ENCODE results near the gene PAK6.

Gene PAK6

GRCh38 chr15:40293006-40293405 is 54.1 kb downstream of the PAK6 start:
- DNase-seq (ENCODE audit: low read depth, low spot score): no peak
- H3K4me3 ChIP-seq (ENCODE audit: low read depth, low read length): no peak overlapping the region
- no peak for TF ChIP-seq CTCF (IDR thresholded peaks at IDR 0.05; ENCODE audit: low read depth, low read length)
- in situ Hi-C loops (cut with HindIII; ENCODE audit: low sequenced_read_pairs): loop anchor here (25.0 kb wide), 1 partner anchor 119 kb away; the partner anchor contains the start of gene IVD

GRCh38 chr15:40293905-40294895 is 55.3 kb downstream of the PAK6 start:
- H3K4me3 ChIP-seq (ENCODE audit: low read depth, low read length): no peak overlapping the region
- TF ChIP-seq CTCF (IDR thresholded peaks at IDR 0.05; ENCODE audit: low read depth, low read length): no peak
- no peak for DNase-seq (ENCODE audit: low read depth, low spot score)
- in situ Hi-C loops (cut with HindIII; ENCODE audit: low sequenced_read_pairs): loop anchor here (25.0 kb wide), 1 partner anchor 118 kb away; the partner anchor contains the start of gene IVD

- TF ChIP-seq CTCF (IDR thresholded peaks at IDR 0.05; ENCODE audit: low read depth, low read length): no peak
- no peak for DNase-seq (ENCODE audit: low read depth, low spot score)
- in situ Hi-C loops (cut with HindIII; ENCODE audit: low sequenced_read_pairs): loop anchor here (25.0 kb wide), 1 partner anchor 117 kb away; the partner anchor contains the start of gene IVD
- no peak overlapping the region for H3K4me3 ChIP-seq (ENCODE audit: low read depth, low read length)
Measured at GRCh38 chr15:40295297-40295696, 56.4 kb downstream of the PAK6 start.

- in situ Hi-C loops (cut with HindIII; ENCODE audit: low sequenced_read_pairs): loop anchor here (25.0 kb wide), 1 partner anchor 116 kb away; the partner anchor contains the start of gene IVD
- no peak for TF ChIP-seq CTCF (IDR thresholded peaks at IDR 0.05; ENCODE audit: low read depth, low read length)
- no peak for DNase-seq (ENCODE audit: low read depth, low spot score)
- no peak overlapping the region for H3K4me3 ChIP-seq (ENCODE audit: low read depth, low read length)
Measured at GRCh38 chr15:40295877-40296560, 57.2 kb downstream of the PAK6 start.

GRCh38 chr15:40296561-40297230 is 57.8 kb downstream of the PAK6 start:
- H3K4me3 ChIP-seq (ENCODE audit: low read depth, low read length): no peak overlapping the region
- no peak for TF ChIP-seq CTCF (IDR thresholded peaks at IDR 0.05; ENCODE audit: low read depth, low read length)
- in situ Hi-C loops (cut with HindIII; ENCODE audit: low sequenced_read_pairs): loop anchor here (25.0 kb wide), 1 partner anchor 116 kb away; the partner anchor contains the start of gene IVD
- no peak for DNase-seq (ENCODE audit: low read depth, low spot score)

- H3K4me3 ChIP-seq (ENCODE audit: low read depth, low read length): no peak overlapping the region
- no peak for DNase-seq (ENCODE audit: low read depth, low spot score)
- in situ Hi-C loops (cut with HindIII; ENCODE audit: low sequenced_read_pairs): loop anchor here (25.0 kb wide), 1 partner anchor 115 kb away; the partner anchor contains the start of gene IVD
Measured at GRCh38 chr15:40297356-40297755, 58.5 kb downstream of the PAK6 start.

More at GRCh38 chr15:40297356-40297755, 58.5 kb downstream of the PAK6 start:
- no peak for TF ChIP-seq CTCF (IDR thresholded peaks at IDR 0.05; ENCODE audit: low read depth, low read length)
